GM19468 (cell line): Measurements from ENCODE around the gene RBM7.

ENCODE experiments used
- ATAC-seq: cut with Tn5 transposase; IDR thresholded peaks from one replicate; pipeline ENCODE4 v1.9.1; 2021; ENCODE audit warnings: mild to moderate bottlenecking, moderate library complexity, moderate number of reproducible peaks; ENCODE audit not compliant: unreplicated experiment; ENCODE audit errors: extremely low read depth

The RBM7 gene

DNA sequence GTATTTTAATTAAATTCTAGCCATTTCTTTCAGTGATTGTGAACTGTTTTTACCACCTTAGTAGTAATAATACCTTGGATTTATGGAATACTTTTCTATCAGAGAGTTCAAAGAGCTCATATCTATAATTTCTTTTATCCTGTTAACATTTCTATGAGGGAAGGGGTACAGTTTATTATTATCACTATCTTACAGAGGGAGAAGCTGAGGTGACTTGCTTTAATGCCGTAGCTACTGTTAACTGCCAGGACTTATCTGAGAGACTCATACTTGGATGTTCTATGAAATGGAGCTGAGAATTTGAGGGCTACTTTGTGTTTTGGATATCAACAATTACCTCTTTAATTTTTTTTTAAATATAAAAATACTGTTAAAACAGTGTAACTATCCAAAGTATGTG lies 42.1 kb downstream of the RBM7 start:
- no peak for ATAC-seq

DNA sequence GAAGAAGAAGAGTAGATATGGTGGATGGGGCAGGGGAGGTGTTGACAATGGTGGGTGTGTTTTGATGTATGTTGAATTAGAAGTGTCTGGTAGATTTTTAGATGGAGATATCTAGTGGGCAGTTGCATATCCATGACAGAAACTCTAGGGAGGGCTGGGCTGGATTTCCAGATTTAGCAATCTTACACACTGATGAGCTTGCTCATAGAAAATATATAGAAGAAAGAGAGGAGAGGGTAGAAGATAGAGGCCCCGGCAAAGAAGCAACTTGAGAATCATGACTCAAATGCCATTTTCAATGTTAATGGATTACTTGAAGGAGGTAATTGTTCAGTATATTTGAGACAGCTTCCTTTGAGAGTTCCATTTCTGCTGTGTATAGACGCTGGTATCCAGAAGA lies 47.0 kb downstream of the RBM7 start:
- no peak for ATAC-seq

DNA sequence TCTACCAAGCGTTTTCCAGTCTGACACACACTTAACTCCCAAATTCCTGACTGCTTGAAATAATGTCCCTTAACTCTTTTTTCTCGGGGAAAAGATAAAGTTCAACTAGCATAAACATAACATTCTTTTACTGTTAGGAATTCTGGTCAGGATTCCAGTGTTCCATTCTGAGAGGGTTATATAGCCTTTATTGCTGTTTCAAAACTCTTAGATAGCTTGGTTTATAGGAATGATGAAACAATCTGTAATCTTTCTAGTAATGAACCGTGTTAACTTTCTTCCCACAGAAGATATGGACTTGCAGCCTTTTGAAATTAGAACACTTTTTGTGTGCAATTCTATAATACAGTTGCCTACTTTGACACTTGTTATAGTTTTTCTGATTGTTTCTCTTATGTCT lies 47.4 kb downstream of the RBM7 start:
- ATAC-seq, result no peak

DNA sequence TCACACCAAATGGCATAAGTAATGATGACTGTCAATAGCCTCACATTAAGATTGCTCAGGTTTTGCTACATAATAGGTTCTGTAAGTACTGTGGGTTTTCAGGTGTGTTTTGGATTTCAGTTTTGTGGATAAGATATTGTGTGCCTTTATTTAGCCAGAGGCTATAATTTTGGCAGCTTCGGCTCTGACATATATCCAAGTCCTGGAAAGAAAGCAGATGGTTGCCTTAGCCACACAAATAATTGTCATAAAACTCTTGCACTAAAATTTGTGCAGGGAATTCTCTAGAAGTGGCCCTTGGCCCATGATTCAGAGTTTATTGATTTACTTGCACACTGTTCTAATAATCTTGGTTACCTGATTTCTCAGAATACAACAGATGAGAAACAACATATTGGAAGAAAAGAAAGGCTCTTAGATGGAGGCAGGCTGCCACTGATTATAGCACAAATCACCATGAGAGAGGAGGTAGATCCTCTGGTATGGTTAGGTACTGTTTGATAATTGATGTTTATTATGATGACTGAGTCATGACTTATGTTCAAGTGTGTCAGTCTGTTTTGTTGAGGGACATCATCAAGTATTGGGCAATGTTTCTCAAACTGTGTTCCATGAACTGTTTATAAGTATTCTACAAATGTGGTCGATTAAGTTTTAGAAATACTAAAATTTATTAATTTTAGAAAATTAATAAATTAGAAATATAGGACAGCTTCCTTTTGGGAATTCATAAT lies 48.5 kb downstream of the RBM7 start:
- no peak for ATAC-seq

DNA sequence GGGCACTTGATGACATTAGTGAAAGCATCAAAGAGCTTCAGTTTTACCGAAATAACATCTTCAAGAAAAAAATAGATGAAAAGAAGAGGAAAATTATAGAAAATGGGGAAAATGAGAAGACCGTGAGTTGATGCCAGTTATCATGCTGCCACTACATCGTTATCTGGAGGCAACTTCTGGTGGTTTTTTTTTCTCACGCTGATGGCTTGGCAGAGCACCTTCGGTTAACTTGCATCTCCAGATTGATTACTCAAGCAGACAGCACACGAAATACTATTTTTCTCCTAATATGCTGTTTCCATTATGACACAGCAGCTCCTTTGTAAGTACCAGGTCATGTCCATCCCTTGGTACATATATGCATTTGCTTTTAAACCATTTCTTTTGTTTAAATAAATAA lies 49.4 kb downstream of the RBM7 start:
- no peak for ATAC-seq

DNA sequence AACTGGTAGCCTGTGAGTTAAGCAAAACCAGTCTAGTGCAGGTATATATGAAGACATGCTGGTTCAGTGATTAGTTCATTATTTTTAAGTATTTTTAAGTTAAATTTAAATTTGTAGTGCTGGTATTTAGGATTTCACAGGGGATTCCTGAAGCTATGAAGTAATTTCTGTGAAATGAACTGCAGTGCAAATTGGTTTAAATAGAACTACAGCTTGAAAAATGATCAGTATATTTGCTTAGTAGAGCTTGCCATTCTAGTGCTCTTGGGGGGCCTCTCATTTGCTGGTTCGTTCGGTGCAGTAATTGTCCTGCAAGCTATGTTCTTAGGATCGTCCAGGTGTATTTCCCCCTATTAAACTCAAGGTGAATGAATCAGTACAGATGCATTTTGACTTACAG lies 51.9 kb downstream of the RBM7 start:
- ATAC-seq, result no peak
